GM18507 (cell line): ENCODE results near the gene CDC42.
"Not testable (repeated sequence)": the region's sequence is repeated elsewhere in the genome, so short reads cannot be mapped to it uniquely, and the experiment has no call there.

Experiments used
- DNase-seq: peaks from one replicate; pipeline ENCODE4 v3.0.0; 2011; ENCODE audit warnings: low read depth; ENCODE audit not compliant: insufficient read length; ENCODE audit errors: extremely low spot score
- FAIRE-seq: peaks from 2 replicates; lab custom pipeline; 2011; peaks lifted over from hg19 to GRCh38; lab: Jason Lieb, UNC

The CDC42 gene

GRCh38 chr1:22031214-22031962 is 21.1 kb upstream of the CDC42 start:
- FAIRE-seq = no peak
- DNase-seq = no peak

- FAIRE-seq, DNase-seq: not testable (repeated sequence)
Measured at GRCh38 chr1:22034834-22035233, 17.7 kb upstream of the CDC42 start.

DNA sequence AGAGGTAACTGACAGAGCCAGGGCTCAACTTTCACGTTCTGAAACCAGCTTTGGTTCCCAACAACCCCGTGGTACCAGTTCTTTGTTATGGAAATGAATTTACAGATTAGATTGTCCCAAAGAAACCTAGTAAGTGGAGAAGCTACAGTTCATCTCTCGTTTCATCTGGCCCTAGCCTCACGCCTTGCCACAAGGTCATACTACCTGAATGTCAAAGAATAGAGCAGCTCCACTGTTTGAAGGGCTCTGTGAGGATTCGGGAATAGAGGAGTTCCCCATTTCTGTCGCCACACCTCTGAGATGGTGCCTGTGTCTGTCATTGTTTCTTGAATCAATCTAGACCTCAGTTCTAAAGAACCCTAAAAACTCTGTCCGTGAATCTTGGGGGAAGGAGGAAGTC is 15.0 kb upstream of the CDC42 start:
- DNase-seq = no peak
- FAIRE-seq = no peak

GRCh38 chr1:22038036-22038435 is 14.5 kb upstream of the CDC42 start:
- DNase-seq (no peak), FAIRE-seq (no peak)

DNA sequence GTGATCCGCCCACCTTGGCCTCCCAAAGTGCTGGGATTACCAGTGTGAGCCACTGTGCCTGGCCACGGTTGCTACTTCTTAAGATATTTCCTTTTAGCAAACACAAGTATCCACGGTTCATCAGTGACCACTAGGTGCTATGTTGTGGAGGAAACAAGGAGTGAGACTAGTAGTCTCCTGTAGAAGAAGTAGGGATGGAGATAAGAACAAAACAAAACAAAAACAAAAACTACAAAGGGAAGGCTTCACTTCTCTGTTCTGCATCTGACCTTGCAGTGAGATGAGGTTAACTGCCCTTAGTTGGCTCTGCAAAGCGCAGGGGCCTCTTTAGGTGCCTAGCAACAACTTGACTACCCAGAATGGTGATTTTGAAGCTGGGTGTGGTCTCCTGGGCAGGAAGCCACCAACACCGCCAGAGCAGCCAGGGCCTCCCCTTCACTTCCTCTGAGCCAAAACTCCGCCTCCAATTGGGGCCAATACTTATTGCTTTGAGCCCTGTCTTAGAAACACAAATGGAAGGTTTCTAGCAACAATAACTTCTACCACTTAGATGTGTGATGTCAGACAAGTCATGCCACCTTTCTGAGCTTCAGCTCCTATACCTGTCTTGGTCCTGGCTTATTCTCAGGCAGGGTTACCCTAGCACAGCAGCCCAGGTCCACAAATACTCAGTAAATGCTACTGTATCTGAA is 12.8 kb upstream of the CDC42 start:
- DNase-seq = peak; percentile 67
- peak; percentile 99 for FAIRE-seq

GRCh38 chr1:22040286-22040623 is 12.3 kb upstream of the CDC42 start:
- FAIRE-seq = no peak

GRCh38 chr1:22041505-22041904 is 11.0 kb upstream of the CDC42 start:
- FAIRE-seq = no peak
- DNase-seq = no peak

More at GRCh38 chr1:22040286-22040623, 12.3 kb upstream of the CDC42 start:
- no peak for DNase-seq

DNA sequence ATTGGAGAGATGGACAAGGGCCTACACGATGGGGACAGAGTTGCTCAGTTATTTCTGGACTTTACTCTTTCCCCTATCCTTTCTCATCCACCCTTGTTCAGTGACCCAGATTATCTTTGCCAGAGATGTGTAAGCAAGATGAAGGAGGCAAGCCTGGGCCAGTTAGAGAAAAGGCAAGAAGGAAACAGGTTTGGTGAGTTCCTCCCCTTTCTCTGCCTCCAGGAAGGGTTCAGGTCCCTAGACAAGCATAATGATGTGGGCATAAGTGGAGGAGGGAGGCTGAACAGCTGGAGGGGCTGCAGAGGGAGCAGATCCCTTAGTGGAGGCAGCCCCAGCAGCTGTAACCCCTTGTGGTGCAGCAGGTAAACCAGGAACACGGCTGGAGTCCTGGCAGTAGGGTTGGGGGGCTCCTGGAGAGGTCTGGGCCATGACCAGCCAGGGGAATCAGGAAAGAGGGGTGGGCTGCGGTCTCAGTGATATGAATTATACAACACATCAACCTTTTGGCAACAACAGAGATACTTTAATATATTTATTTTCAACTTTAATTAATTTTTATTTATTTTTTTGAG is 9.2 kb upstream of the CDC42 start:
- DNase-seq = no peak
- FAIRE-seq = no peak

DNA sequence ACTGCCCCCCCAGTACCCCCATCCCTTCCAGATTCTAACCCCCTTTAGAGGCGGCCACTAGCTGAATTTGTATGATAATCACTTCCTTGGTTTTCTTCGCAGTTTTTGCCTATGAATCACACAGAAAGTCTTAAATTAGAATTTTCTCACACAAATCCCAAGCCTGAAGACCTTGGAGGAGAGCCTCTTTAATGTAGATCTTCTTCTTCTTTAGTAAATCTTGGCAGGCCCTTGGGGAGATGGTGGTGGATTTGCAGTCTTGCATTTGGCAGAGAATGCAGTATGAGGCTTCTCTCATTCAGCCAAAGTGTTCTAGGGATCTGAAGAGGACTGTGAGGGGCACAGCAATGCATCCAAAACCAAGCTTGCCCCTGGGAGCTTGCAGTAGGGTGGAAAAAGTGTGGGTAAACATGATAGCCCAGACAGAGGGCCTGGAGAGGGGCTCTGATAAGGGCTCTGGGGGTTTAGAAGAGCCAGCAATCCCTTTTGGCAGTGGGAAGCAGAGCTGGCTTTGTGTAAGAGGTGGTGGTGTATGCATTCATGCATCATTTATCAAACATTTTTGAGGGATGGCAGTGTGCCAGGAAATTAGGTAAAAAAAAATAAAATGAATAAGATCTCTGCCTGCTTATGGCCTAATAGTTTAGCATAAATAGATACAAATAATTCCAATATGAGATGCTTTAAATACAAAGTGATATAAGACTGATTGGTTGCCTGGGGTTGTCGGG is 7.7 kb upstream of the CDC42 start:
- no peak for DNase-seq
- no peak for FAIRE-seq

- DNase-seq = no peak
- FAIRE-seq = no peak
Measured at GRCh38 chr1:22045604-22046228, 6.8 kb upstream of the CDC42 start.

GRCh38 chr1:22048351-22049192 is 3.9 kb upstream of the CDC42 start:
- no peak for DNase-seq
- FAIRE-seq = peak; percentile 9

DNA sequence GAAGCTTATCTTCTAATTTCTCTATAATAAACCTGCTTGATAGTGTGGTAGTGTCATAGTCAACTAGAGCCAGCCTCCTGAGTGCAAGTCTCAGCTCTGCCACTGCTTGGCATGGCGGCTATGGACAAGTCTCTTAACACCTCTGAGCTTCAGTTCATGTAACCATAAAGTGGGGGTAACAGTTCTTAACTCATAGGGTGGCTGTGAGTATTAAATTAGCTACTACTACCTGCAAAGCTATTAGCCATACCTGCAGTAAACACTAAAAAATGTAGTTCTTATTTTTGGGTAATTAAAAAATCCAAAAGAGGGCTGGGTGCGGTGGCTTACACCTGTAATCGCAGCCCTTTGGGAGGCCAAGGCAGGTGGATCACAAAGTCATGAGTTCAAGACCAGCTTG is 2.2 kb upstream of the CDC42 start:
- FAIRE-seq (no peak), DNase-seq (no peak)

- FAIRE-seq (no peak), DNase-seq (no peak)
Measured at GRCh38 chr1:22051607-22052114, 848 bp upstream of the CDC42 start.

- DNase-seq (no peak), FAIRE-seq (peak; percentile 67)
Measured at GRCh38 chr1:22053017-22053860, 730 bp downstream of the CDC42 start.

GRCh38 chr1:22053861-22054770 is 1.6 kb downstream of the CDC42 start:
- FAIRE-seq (no peak), DNase-seq (no peak)

GRCh38 chr1:22055463-22055862 is 3.0 kb downstream of the CDC42 start:
- no peak for FAIRE-seq
- no peak for DNase-seq

- FAIRE-seq = no peak
Measured at GRCh38 chr1:22056043-22056442, 3.5 kb downstream of the CDC42 start.

More at GRCh38 chr1:22056043-22056442, 3.5 kb downstream of the CDC42 start:
- DNase-seq = no peak
